ENCODE measurements around the gene CAPN12.

CAPN12 gene

DNA sequence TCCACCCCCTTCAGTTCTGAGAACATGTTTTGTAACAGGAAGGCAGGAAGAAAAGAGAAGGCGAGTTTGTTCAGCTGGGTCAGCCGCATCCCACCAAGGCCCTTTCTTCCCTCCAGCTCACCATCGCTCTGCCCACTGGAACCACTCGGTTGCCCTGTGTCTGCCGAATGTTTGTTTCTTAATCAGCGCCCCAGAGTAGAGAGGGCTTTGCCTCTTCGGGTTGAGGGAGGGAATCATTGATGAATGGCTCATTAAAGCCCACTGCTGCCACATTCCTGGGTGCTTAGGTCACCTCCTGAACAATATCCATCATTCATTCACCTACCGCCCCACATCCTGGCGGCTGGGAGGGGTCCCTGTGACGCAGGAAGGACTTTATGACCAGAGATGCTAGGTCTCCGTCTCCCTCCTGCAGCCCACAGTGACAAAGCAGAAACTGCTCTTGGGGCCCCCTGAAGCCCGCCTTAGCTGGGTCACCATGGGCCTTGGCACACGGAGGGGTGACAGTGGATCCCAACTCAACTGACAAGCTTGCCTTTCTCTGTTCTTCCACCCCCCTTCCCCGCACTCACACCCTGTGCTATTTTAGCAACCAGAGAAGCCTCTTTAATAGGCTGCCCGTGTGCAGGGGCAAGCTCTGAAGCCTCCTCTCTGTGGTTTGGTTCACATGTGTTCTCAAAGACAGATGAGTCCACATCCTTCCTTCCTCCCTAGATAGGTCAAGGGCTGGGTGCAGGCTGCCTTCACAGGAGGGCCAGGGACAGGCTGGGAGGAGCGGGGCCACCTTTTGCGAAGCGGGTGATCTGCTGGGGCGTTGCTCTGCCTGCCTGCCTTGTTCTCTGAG, 50.7 kb downstream of the CAPN12 start:
- DNase-seq, result peak in 1 of 2 donors; percentile 85

DNA sequence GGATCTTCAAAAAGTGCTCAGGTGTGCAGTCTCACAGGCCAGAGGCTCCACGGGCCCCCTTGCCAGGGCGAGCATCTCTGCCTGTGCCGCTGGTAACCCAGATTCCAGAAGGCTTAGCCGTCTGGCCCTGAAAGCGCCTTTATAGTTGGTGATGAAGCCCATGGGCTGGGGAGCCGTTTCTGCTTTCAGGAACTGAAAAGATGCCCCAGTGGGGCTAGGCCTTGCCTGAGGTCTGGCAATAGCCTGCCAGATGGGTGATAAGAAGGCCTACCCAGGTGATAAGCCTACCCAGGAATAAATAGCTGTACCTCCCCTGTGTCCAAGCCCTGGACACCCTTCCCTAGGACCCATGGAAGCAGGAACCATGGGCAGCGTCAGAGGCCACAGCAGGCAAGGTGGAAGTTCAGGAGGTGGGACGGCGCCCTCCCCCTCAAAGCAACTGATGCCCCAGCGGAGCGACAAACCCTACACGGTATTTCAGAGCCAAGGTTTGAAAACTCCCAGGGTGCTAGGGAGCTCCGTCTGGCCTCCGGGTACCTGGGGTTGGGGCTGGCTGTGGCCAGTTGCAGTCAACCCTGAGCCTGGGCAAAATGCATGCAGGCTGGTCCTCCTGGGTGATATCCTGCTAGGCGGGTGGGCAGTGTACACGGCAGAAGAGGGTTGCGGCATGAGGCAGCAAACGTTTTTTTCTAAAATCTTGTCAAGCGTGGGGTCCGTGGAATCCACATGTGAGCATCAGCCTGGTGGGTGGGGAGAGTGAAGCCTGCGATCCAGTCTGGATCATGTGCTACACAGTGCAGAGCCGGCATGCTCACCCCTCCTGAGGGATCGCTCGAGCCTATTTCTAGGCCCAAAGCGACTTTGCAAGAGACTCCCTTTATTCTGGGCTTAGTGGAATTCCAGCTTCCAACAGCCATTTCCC, 51.6 kb downstream of the CAPN12 start:
- DNase-seq, result no peak

DNA sequence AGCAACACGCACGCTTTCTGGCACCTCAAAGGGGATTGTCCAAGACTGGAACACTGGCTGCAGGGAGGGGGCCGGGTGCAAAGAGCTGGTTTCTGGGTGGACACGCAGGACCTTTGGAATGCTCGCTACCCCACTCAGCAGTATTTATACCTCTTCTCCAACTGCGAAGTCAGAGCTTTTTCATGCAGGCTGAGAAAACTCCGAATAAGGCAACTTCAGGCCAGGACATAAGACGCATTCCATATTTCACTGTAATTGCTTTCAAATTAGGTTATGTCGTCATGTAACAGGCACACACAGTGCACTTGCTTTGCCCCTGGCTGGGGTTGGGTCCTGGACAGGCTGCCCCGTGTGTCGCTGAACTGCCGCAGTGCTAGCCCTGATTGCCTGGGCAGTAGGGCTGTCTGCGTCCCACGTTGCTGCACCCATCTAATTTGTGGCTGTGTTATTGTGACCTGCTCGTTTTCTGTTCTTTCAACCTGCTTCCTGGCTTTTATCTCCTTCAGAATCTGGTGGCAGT, 52.3 kb downstream of the CAPN12 start:
- no peak for DNase-seq

DNA sequence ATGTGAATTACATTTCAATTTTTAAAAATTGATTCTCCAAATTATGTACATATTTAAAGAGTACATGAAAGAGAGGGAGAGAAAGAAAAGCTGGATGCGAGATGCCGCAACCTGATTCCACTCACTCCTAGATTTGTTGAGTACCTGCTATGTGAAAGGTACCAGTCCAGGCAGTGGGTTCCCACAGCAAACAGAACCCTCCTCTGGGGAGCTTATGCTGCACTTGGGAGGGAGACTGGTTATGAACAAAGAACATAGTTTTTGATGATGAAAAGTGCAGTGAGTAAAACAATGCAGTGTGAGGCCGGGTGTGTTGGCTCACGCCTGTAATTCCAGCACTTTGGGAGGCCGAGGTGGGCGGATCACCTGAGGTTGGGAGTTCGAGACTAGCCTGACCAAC, 53.4 kb downstream of the CAPN12 start:
- no peak for DNase-seq

DNA sequence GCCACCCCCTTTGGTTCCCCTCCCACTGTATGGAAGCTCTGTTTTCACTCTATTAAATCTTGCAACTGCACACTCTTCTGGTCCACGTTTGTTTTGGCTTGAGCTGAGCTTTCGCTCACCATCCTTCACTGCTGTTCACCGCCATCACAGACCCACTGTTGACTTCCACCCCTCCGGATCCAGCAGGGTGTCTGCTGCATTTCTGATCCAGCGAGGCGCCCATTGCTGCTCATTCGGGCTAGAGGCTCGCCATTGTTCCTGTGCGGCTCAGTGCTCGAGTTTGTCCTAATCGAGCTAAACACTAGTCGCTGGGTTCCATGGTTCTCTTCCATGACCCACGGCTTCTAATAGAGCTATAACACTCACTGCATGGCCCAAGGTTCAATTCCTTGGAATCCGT, 54.1 kb downstream of the CAPN12 start:
- no peak for DNase-seq

DNA sequence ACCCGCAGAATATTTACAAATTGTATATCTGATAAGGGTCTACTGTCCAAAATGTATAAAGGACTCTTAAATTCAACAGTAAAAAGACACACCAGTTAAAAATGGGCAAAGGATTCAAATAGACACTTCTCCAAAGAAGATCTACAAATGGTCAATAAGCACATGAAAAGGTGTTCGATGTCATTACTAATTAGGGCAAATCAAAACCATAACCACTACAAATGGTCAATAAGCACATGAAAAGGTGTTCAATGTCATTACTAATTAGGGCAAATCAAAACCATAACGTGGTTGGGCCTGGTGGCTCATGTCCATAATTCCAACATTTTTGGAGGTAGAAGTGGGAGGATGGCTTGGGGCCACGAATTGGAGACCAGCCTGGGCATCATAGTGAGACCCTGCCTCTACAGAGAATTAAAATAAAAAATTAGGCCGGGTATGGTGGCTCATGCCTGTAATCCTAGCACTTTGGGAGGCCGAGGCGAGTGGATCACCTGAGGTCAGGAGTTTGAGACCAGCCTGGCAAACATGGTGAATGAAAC, 56.4 kb downstream of the CAPN12 start:
- no peak for DNase-seq

DNA sequence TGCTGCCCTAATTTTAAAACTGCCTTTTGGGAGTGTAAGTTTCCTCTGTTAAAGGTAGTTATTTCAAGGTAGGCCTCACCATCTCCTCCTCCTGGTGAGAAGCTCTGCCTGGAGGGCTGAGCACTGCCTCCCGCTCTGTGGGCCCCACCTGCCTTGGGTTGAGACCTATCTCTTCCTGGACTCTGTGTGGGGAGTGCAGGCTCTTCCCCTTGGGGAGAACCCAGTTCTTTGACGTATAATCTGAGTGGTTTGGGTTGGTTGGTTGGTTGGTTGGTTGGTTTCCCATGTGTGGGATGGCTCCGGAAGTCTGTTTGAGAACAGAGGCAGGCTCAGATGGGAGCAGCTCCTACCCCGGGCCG, 57.8 kb downstream of the CAPN12 start:
- peak in 1 of 2 donors; percentile 43 for DNase-seq

DNA sequence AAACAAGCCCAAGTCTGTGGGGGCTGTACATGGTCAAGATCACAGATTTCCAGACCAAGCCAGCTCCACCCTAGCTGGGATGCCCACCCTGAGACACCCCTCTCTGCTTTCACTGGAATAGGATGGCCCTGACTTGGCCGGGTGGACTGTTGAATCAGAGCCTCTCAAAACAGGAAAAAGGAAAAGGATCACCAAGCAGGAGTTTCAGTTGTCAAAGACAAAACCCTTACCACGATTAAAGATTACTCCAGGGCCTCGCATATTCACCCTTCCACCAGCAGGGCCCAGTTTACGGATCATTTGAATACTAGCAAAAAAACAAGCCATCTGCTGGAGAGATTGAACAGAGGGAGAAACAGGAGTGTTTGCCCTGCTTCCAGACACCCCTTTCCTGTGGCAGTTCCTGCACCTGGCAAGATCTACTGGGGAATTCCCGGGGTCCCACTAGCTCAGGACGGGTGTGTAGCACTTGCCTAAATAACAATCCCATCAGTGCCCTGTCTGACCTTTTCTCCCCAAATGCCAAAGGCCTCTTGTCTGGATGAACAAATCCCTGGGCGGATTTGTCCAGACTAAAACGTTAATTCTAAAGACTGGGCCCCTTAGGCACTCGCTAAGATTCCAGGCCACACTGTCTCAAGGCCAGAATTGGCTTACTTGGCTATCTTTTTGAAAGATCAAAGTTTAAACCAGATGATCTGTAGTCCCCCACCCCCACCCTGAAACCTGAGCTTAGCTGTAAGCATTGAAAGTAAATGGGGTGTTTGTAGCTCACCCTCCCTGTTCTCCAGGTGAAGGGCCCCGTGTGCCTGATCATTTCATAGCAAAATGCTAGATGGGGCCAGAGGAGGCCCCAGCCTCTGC, 58.4 kb downstream of the CAPN12 start:
- no peak for DNase-seq

DNA sequence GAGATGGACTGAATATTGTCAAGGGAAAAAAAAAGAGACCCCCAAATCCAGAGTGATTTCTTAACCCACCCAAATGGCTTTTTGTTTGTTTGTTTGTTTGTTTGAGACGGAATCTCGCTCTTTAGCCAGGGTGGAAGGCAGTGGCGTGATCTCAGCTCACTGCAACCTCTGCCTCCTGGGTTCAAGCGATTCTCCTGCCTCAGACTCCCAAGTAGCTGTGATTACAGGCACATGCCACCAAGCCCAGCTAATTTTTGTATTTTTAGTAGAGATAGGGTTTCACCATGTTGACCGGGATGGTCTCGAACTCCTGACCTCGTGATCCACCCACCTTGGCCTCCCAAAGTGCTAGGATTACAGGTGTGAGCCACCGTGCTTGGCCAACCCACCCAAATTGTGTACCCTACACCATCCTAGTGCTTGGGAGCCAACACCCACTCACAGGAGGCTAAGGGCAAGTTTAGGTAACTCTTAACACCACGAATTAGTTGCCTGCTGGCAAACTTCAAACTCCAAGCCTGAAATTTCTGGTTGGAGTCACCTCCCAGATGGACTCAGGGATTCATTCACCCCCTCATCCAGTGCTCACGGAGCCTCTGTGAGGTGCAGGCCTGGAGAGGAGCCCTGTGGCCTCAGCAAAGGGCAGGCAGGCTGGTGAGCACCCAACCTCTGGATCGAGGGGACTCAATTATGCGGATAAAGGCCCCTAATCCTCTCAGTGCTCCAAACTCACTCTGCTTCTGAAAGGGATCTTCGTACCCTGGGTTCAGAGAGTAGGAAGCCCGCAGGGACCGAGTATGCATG, 59.2 kb downstream of the CAPN12 start:
- no peak for DNase-seq

DNA sequence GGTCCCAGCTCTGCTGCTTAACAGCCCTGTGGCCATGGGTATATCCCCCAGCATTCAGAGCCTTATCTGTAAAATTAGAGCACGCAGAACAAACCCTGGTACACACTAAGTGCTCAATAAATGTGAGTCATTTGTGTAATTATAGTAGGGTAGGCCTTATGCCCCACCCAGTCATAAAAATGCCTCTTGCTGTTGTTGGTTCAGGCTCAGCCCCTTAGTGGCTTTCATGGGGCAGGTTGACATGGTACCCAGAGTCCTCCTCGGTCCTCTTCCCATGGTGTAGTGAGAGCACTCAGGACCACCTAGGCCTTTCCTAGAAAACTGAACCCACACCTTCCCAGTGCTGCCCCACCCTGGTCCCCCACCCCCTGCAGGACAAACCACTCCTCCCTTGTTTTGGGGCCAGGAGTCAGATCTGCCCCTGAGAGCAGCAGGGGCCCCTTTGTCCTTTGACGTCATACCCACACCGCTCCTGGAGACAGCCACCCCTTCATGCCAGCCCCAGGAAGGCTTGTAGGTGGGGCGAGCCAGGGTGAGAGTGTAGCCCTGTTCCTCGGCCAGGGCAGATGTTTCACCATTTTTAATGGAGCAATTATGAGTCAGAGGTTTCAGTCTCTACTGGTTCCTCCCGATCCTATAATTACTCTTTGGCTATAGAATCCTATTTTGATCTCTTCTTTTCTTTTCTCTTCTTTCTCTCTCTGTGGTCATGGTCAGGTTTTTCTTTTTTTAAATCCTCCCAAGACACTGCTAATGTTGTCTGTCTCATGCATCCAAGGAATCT, 60.0 kb downstream of the CAPN12 start:
- peak in 1 of 2 donors; percentile 46 for DNase-seq

DNA sequence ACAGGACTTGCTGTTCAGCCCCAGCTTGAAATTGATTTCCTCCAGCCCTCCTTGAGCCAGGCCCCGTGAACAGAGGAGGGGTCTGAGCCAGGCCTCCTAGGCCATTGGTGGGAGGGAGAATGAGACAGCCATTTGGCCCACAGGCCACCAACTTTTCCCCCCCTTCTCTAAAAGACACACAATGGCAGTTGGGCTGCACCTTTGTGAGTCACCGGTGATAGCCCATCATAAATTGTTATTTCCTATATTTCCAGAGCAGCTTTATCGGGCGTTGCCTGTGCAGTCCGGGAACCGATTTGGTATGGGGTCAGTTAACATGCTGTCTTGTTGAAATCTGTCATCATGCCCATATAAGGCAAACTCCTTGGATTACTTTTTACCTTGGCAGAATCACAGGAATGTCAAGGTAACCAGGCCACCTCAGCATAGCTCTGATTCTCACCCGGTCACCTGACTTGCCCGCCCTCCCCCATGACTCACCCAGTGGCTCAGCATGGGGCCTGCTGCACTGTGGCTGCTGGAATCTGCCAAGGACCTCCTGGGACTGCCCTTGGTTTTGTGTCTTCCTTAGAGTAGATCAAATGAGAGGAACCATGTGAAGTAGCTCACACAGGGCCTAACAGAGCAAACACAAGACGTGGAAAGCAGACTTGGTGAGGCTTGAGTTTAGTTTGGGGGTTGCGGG, 60.7 kb downstream of the CAPN12 start:
- DNase-seq, result peak; percentile 46 to 64

DNA sequence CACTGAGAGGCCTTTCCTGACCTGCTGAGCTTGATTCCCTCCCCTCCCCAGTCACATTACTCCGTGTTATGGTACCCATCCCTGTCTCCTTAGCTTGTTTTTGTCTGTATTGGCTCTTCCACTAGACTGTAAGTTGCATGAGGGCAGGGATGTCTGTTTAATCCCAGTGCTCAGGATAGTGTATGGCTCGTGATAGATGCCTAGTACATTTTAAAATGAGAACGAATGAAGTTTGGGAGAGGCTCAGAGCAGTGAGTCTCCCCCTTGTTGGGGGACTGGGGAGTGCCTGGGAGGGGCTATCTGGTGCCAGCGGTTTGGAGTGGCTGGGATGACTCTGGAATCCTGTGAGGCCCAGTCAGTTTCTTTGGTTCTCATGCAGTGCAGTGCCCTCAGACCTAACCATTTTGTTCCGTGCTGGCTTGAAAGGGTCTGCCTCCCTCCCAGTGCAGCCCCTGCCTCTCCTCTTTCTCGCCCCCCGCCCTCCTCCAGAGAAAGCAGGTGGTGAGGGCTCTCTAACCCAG, 61.3 kb downstream of the CAPN12 start:
- DNase-seq, result no peak

DNA sequence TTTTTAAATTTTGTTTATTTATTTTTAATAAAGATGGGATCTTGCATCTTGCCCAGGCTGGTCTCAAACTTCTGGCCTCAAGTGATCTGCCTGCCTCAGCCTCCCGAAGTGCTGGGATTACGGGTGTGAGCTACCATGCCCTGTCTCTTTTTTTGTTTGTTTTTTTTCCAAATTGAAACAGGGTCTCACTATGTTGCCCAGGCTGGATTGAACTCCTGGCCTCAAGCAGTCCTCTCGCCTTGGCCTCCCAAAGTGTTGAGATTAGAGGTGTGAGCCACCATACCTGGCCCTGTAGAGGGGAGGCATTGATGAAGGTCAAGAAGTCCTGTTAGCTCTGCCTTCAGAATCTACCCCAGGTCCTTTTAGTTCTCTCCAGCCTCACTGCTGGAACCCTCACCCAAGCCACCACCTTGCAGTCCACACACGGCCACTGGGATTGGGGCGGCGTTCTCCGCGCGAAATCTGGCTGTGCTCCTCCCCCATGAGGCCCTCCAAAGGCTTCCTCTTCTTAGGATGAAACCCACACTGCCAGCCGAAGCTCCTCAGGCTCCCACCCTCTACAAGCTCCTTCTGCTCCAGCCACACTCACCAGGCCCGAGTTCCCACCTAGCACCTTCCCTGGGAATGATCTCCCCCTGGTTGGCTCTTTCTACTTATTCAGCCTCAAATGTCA, 61.9 kb downstream of the CAPN12 start:
- DNase-seq, result no peak
